SU-DHL-6 (cell line): ENCODE measurements around the gene GAB2.

Source experiments
- H2AFZ ChIP-seq: fragments of 200-600 bp; sonication (generic); 2 replicates; pipeline ENCODE4 v1.6.1; 2014; ENCODE audit warnings: low read depth, mild to moderate bottlenecking, moderate library complexity, mixed read lengths, antibody characterized with exemption, low read length; ENCODE audit not compliant: severe bottlenecking
- H3F3A ChIP-seq: fragments of 200-600 bp; shearing (Covaris generic); 2 replicates; pipeline ENCODE4 v1.6.0; 2016; ENCODE audit warnings: antibody characterized with exemption, mild to moderate bottlenecking; ENCODE audit not compliant: insufficient read depth
- H3K27ac ChIP-seq: fragments of 200-600 bp; sonication (generic); 2 replicates; pipeline ENCODE4 v1.5.1; 2016; ENCODE audit warnings: low read depth, mild to moderate bottlenecking, low read length, moderate library complexity, mixed read lengths
- H3K27me3 ChIP-seq: fragments of 200-600 bp; sonication (generic), shearing (Covaris generic); 2 replicates; pipeline ENCODE4 v1.6.0; 2014; ENCODE audit warnings: mild to moderate bottlenecking, low read length
- H3K36me3 ChIP-seq: fragments of 200-600 bp; sonication (generic); 2 replicates; pipeline ENCODE4 v1.6.1; 2014; ENCODE audit warnings: mild to moderate bottlenecking, low read length, mixed read lengths
- H3K4me2 ChIP-seq: fragments of 300-600, 200-600 bp; shearing (Covaris generic), sonication (generic); 2 replicates; pipeline ENCODE4 v1.6.0; 2014; ENCODE audit warnings: low read length, low read depth, mild to moderate bottlenecking; ENCODE audit not compliant: poor library complexity, severe bottlenecking
- H3K4me3 ChIP-seq: fragments of 200-600 bp; sonication (generic); 2 replicates; pipeline ENCODE4 v1.5.1; 2014; ENCODE audit warnings: antibody characterized with exemption, low read length, mild to moderate bottlenecking, mixed read lengths; ENCODE audit not compliant: insufficient read depth, poor library complexity, severe bottlenecking
- H3K79me2 ChIP-seq: fragments of 200-600 bp; sonication (generic); 2 replicates; pipeline ENCODE4 v1.6.1; 2014; ENCODE audit warnings: mild to moderate bottlenecking, low read length, moderate library complexity; ENCODE audit not compliant: insufficient read depth
- H3K9ac ChIP-seq: fragments of 200-600 bp; sonication (generic); 2 replicates; pipeline ENCODE4 v1.7.0; 2014; ENCODE audit warnings: mild to moderate bottlenecking, low read length
- H3K9me2 ChIP-seq: fragments of 200-600 bp; sonication (generic); replicated peaks from 2 replicates; pipeline ENCODE4 v1.6.1; 2014; ENCODE audit warnings: low read length; ENCODE audit not compliant: insufficient read depth
- H3K9me3 ChIP-seq: fragments of 200-600 bp; sonication (generic); 2 replicates; pipeline ENCODE4 v1.6.1; 2014; ENCODE audit warnings: low read length, mixed read lengths; ENCODE audit not compliant: insufficient read depth
- H4K20me1 ChIP-seq: fragments of 200-600 bp; sonication (generic); 2 replicates; pipeline ENCODE4 v1.6.1; 2014; ENCODE audit warnings: low read depth, mild to moderate bottlenecking, antibody characterized with exemption, low read length, moderate library complexity, mixed read lengths
- EZH2phosphoT487 ChIP-seq: fragments of 200-600 bp; sonication (generic), shearing (Covaris generic); conservative IDR thresholded peaks from 2 replicates; pipeline ENCODE4 v1.6.1; 2018; ENCODE audit warnings: mild to moderate bottlenecking, antibody characterized with exemption, low read length, moderate library complexity, mixed read lengths
- TF ChIP-seq, protein P1 (sequence below): fragments of 200-600 bp; sonication (generic); IDR thresholded peaks from one replicate; pipeline ENCODE4 v1.5.1; 2017; ENCODE audit warnings: antibody characterized with exemption, mild to moderate bottlenecking, low read length, moderate library complexity; ENCODE audit not compliant: insufficient read depth, poor library complexity, severe bottlenecking

The GAB2 gene

DNA sequence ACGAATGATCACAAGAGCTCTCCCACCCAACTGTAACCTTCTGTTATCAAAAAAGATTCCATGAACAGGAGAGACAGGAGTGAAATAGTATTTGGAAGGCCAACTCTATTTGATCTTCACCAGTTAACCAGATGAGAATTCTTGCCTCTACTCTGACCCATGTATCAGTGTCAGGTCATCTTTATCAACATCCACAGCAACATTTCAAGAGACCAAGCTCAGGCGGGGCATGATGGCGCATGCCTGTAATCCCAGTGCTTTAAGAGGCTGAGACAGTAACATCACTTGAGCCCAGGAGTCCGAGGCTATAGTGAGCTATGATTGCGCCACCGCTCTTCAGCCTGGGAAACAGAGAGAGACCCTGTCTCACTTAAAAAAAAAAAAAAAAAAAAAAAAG, 62.3 kb downstream of the GAB2 start:
- H3K4me3 ChIP-seq: no peak overlapping the region
- no peaks in the 10 kb centered on the region for H4K20me1 ChIP-seq
- no peak overlapping the region for H2AFZ ChIP-seq
- H3K27me3 ChIP-seq: no peaks in the 10 kb centered on the region
- H3K4me2 ChIP-seq: no peak overlapping the region
- H3K36me3 ChIP-seq: no peaks in the 10 kb centered on the region
- no peaks in the 10 kb centered on the region for H3K9me2 ChIP-seq
- no peaks in the 10 kb centered on the region for H3K79me2 ChIP-seq
- no peak overlapping the region for H3K27ac ChIP-seq
- H3F3A ChIP-seq: no peaks in the 10 kb centered on the region
- no peak for TF ChIP-seq EZH2phosphoT487
- TF ChIP-seq, protein P1, sequence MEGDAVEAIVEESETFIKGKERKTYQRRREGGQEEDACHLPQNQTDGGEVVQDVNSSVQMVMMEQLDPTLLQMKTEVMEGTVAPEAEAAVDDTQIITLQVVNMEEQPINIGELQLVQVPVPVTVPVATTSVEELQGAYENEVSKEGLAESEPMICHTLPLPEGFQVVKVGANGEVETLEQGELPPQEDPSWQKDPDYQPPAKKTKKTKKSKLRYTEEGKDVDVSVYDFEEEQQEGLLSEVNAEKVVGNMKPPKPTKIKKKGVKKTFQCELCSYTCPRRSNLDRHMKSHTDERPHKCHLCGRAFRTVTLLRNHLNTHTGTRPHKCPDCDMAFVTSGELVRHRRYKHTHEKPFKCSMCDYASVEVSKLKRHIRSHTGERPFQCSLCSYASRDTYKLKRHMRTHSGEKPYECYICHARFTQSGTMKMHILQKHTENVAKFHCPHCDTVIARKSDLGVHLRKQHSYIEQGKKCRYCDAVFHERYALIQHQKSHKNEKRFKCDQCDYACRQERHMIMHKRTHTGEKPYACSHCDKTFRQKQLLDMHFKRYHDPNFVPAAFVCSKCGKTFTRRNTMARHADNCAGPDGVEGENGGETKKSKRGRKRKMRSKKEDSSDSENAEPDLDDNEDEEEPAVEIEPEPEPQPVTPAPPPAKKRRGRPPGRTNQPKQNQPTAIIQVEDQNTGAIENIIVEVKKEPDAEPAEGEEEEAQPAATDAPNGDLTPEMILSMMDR: no peak
- H3K9me3 ChIP-seq: no peaks in the 10 kb centered on the region
- no peak overlapping the region for H3K9ac ChIP-seq

DNA sequence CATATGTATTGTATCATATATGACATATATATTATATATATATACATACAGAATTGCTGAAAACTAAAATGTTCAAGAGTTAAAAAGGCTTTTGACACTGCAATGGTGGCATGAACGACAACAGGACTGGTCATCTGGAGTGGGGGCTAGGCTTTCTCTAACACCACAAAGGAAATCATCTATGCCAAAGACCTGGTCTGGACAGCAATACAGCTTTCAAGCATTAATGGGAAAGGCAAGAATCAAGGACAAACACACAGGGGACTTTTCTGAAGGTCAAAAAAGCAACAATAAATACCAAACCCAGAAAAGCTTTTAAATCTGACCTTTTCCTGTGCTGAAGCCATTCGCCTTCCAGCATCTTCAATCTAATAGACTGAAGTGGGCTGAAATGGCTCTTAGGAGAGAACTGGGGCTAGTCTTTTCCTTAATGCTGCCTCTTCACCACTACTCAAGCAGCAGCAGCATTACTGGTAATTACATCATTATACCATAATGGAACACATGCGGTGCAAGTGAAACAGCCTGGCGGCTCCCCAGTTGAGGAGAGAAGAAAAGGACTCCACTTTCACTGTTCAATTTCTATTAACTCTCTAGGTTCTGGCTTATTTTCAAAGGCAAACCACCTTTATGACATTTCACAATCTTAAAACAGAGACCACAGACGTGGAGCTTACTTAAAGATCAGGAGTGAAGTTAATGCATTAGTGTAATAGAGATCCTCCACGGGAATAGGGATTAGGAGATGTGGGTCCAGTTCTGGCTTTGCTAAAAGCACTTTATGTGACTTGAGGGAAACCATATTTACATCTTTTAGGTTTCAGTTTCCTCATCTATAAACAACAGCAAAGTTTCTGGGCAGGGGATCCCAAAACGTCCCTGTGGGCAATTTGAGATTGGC, 63.0 kb downstream of the GAB2 start:
- no peak overlapping the region for H3K4me2 ChIP-seq
- H3K27ac ChIP-seq: no peak overlapping the region
- no peaks in the 10 kb centered on the region for H4K20me1 ChIP-seq

DNA sequence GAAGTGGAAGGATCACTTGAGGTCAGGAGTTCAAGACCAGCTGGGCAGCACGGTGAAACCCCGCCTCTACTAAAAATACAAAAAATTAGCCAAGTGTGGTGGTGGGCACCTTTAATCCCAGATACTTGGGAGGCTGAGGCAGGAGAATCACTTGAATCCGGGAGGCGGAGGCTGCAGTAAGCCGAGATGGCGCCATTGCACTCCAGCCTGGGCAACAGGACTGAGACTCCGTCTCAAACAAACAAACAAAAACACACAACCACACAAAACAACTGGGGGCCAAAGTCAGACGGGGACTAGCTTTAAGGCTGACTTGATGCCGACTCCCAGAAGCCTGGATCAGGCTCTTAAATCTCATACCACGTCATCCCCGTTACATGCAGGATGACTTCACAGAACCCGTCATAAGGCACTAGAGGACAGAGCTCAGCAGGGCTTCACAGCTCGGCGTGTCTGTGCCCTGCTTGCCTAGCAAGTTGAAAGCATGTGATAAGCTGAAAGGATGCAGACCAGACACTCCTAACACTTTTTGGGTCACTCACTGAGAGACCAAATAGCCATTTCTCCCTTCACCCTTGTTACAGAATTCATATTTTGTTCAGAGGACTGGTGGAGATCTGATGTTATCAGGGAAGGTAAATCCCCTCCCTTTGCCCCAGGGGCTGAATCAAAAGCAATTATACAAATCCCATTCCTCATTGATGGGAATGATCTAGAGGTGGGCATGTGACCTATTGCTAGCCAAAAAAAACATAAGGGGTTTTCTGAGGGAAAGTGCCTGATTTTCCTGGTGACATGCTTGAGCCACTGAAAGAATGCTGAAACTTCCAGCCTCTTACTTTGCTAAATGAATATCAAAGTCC, 65.4 kb downstream of the GAB2 start:
- TF ChIP-seq, protein P1: no peak
- no peak for TF ChIP-seq EZH2phosphoT487
- Histone ChIP-seq H4K20me1 (no peaks in the 10 kb centered on the region), H3K27ac (no peak overlapping the region), H3K9me2 (no peaks in the 10 kb centered on the region), H3K27me3 (no peaks in the 10 kb centered on the region), H3K9ac (no peak overlapping the region), H3K4me2 (no peak overlapping the region), H2AFZ (no peak overlapping the region), H3F3A (no peaks in the 10 kb centered on the region), H3K36me3 (no peaks in the 10 kb centered on the region), H3K9me3 (no peaks in the 10 kb centered on the region), H3K4me3 (no peak overlapping the region), H3K79me2 (no peaks in the 10 kb centered on the region)

More for the DNA sequence above, 63.0 kb downstream of the GAB2 start:
- Histone ChIP-seq H3K79me2 (no peaks in the 10 kb centered on the region), H3K9me2 (no peaks in the 10 kb centered on the region), H3K36me3 (no peaks in the 10 kb centered on the region), H3K9ac (no peak overlapping the region), H3K4me3 (no peak overlapping the region), H2AFZ (no peak overlapping the region), H3K27me3 (no peaks in the 10 kb centered on the region), H3K9me3 (no peaks in the 10 kb centered on the region), H3F3A (no peaks in the 10 kb centered on the region)
- TF ChIP-seq, protein P1: no peak
- TF ChIP-seq EZH2phosphoT487: no peak
